SK-N-SH treated with all-trans-retinoic acid at 6 μM for 48 hours (cell line): ENCODE measurements around the gene CELF4.

ENCODE experiments used
- ATAC-seq: fragments of 200-7000 bp; cut with Tn5 transposase; 3 replicates; pipeline ENCODE4 v1.9.1; 2020; ENCODE audit warnings: mild to moderate bottlenecking, moderate library complexity
- BACH2 ChIP-seq: fragments of 250-450 bp; sonication (Bioruptor Pico); IDR thresholded peaks from 2 replicates; pipeline ENCODE4 v1.9.0; 2021; ENCODE audit warnings: mild to moderate bottlenecking, borderline replicate concordance
- ESRRG ChIP-seq: fragments of 250-450 bp; sonication (Bioruptor Pico); IDR thresholded peaks from 2 replicates; pipeline ENCODE4 v1.6.1; 2021; ENCODE audit warnings: mild to moderate bottlenecking
- GLIS3 ChIP-seq: fragments of 250-450 bp; sonication (Bioruptor Pico); IDR thresholded peaks from 2 replicates; pipeline ENCODE4 v1.5.0; 2020; ENCODE audit warnings: mild to moderate bottlenecking, moderate library complexity
- ISL1 ChIP-seq: fragments of 250-450 bp; sonication (Bioruptor Pico); IDR thresholded peaks from 2 replicates; pipeline ENCODE4 v2.1.2; 2022; ENCODE audit warnings: mild to moderate bottlenecking, moderate library complexity
- RARB ChIP-seq: fragments of 250-450 bp; sonication (Bioruptor Pico); IDR thresholded peaks from 2 replicates; pipeline ENCODE4 v1.8.0; 2021; ENCODE audit warnings: mild to moderate bottlenecking, moderate library complexity
- SNAI2 ChIP-seq: fragments of 250-450 bp; sonication (Bioruptor Pico); IDR thresholded peaks from 2 replicates; pipeline ENCODE4 v1.5.0; 2020; ENCODE audit warnings: mild to moderate bottlenecking, moderate library complexity
- TCF4 ChIP-seq: fragments of 250-450 bp; sonication (Bioruptor Pico); IDR thresholded peaks from 2 replicates; pipeline ENCODE4 v1.8.0; 2021; ENCODE audit warnings: mild to moderate bottlenecking, moderate library complexity, borderline replicate concordance
- TOX ChIP-seq: fragments of 250-450 bp; sonication (Bioruptor Pico); IDR thresholded peaks from 2 replicates; pipeline ENCODE4 v1.8.0; 2021; ENCODE audit warnings: mild to moderate bottlenecking, moderate library complexity, borderline replicate concordance
- ZFP30 ChIP-seq: fragments of 450-650 bp; formaldehyde crosslinking; IDR thresholded peaks from 2 replicates; pipeline ENCODE4 v1.5.0; 2022; ENCODE audit warnings: mild to moderate bottlenecking, moderate library complexity
- ZNF70 ChIP-seq: fragments of 450-650 bp; formaldehyde crosslinking; IDR thresholded peaks from 2 replicates; pipeline ENCODE4 v1.5.0; 2020; ENCODE audit warnings: mild to moderate bottlenecking, moderate library complexity
- TF ChIP-seq, protein P1 (sequence below): fragments of 250-450 bp; sonication (Bioruptor Pico); IDR thresholded peaks from 2 replicates; pipeline ENCODE4 v1.5.0; 2020; ENCODE audit warnings: mild to moderate bottlenecking, moderate library complexity
- TF ChIP-seq, protein P2 (sequence below): fragments of 250-450 bp; sonication (Bioruptor Pico); IDR thresholded peaks from 2 replicates; pipeline ENCODE4 v1.5.1; 2021; ENCODE audit warnings: mild to moderate bottlenecking, moderate library complexity
- TF ChIP-seq, protein P3 (sequence below): fragments of 250-450 bp; sonication (Bioruptor Pico); IDR thresholded peaks from 2 replicates; pipeline ENCODE4 v1.8.0; 2020; ENCODE audit warnings: mild to moderate bottlenecking, moderate library complexity, borderline replicate concordance
- TF ChIP-seq, protein P4 (sequence below): fragments of 250-450 bp; sonication (Bioruptor Pico); IDR thresholded peaks from 2 replicates; pipeline ENCODE4 v1.8.0; 2021; ENCODE audit warnings: low read depth, mild to moderate bottlenecking, moderate library complexity, borderline replicate concordance
- TF ChIP-seq, protein P5 (sequence below): fragments of 250-450 bp; sonication (Bioruptor Pico); IDR thresholded peaks from 2 replicates; pipeline ENCODE4 v1.5.1; 2020; ENCODE audit warnings: low read depth, mild to moderate bottlenecking, moderate library complexity

CELF4 gene

DNA sequence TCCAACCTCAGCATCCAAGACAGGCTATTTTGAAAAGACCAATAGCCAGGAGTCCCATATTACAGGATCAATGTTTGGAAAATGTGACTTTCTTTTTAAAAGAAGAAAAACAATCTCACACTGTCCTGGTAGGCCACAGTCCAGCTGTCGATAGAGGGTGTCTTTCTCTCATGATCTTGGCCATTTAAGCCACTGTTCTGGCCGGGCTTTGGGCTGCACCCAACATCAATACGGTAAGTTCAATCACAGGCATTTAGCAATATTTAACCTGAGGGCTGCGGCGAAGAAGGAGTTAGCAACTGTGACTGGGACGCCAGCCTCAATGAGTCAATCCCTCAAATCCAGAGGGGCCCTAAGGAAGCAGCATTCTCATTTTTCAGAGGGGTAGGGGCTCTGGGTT lies 69.0 kb downstream of the CELF4 start:
- TF ChIP-seq BACH2 (CRISPR knock-in tag) = no peak
- TF ChIP-seq, protein P1, sequence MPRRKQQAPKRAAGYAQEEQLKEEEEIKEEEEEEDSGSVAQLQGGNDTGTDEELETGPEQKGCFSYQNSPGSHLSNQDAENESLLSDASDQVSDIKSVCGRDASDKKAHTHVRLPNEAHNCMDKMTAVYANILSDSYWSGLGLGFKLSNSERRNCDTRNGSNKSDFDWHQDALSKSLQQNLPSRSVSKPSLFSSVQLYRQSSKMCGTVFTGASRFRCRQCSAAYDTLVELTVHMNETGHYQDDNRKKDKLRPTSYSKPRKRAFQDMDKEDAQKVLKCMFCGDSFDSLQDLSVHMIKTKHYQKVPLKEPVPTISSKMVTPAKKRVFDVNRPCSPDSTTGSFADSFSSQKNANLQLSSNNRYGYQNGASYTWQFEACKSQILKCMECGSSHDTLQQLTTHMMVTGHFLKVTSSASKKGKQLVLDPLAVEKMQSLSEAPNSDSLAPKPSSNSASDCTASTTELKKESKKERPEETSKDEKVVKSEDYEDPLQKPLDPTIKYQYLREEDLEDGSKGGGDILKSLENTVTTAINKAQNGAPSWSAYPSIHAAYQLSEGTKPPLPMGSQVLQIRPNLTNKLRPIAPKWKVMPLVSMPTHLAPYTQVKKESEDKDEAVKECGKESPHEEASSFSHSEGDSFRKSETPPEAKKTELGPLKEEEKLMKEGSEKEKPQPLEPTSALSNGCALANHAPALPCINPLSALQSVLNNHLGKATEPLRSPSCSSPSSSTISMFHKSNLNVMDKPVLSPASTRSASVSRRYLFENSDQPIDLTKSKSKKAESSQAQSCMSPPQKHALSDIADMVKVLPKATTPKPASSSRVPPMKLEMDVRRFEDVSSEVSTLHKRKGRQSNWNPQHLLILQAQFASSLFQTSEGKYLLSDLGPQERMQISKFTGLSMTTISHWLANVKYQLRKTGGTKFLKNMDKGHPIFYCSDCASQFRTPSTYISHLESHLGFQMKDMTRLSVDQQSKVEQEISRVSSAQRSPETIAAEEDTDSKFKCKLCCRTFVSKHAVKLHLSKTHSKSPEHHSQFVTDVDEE (CRISPR knock-in tag) = no peak
- TF ChIP-seq TCF4 = no peak
- TF ChIP-seq, protein P2, sequence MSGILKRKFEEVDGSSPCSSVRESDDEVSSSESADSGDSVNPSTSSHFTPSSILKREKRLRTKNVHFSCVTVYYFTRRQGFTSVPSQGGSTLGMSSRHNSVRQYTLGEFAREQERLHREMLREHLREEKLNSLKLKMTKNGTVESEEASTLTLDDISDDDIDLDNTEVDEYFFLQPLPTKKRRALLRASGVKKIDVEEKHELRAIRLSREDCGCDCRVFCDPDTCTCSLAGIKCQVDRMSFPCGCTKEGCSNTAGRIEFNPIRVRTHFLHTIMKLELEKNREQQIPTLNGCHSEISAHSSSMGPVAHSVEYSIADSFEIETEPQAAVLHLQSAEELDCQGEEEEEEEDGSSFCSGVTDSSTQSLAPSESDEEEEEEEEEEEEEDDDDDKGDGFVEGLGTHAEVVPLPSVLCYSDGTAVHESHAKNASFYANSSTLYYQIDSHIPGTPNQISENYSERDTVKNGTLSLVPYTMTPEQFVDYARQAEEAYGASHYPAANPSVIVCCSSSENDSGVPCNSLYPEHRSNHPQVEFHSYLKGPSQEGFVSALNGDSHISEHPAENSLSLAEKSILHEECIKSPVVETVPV (CRISPR knock-in tag) = no peak
- TF ChIP-seq ZFP30 (CRISPR knock-in tag) = no peak
- TF ChIP-seq, protein P3, sequence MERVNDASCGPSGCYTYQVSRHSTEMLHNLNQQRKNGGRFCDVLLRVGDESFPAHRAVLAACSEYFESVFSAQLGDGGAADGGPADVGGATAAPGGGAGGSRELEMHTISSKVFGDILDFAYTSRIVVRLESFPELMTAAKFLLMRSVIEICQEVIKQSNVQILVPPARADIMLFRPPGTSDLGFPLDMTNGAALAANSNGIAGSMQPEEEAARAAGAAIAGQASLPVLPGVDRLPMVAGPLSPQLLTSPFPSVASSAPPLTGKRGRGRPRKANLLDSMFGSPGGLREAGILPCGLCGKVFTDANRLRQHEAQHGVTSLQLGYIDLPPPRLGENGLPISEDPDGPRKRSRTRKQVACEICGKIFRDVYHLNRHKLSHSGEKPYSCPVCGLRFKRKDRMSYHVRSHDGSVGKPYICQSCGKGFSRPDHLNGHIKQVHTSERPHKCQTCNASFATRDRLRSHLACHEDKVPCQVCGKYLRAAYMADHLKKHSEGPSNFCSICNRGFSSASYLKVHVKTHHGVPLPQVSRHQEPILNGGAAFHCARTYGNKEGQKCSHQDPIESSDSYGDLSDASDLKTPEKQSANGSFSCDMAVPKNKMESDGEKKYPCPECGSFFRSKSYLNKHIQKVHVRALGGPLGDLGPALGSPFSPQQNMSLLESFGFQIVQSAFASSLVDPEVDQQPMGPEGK (CRISPR knock-in tag) = no peak
- TF ChIP-seq SNAI2 (CRISPR knock-in tag) = no peak
- TF ChIP-seq TOX (CRISPR knock-in tag) = no peak
- no peak for TF ChIP-seq RARB (CRISPR knock-in tag)
- ATAC-seq = no peak

DNA sequence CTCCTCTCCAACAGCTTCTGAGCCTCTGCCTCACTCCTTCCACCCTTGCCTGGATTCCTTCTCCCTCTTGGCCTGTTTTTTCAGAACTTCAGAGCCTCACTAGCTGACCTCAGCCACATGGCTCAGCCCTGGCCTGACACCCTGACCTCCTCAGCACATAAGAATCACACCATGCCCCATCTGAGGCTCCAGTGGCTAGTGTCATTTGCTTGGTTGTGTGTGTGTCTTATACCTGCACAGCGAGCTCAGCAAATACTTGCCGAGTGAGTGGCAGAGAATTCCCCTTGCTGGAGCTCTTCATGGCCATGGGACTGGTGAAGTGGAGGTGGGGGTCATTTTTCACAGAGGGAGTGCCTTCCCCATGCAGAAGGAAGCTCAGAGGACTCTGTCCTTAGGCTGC lies 70.2 kb downstream of the CELF4 start:
- ATAC-seq = no peak
- TF ChIP-seq, protein P2 (CRISPR knock-in tag) = no peak
- TF ChIP-seq ZFP30 (CRISPR knock-in tag) = no peak
- TF ChIP-seq, protein P1 (CRISPR knock-in tag) = no peak
- TF ChIP-seq SNAI2 (CRISPR knock-in tag) = no peak
- TF ChIP-seq ISL1 (CRISPR knock-in tag) = no peak
- no peak for TF ChIP-seq BACH2 (CRISPR knock-in tag)
- TF ChIP-seq RARB (CRISPR knock-in tag) = no peak
- TF ChIP-seq GLIS3 (CRISPR knock-in tag) = no peak
- TF ChIP-seq, protein P4, sequence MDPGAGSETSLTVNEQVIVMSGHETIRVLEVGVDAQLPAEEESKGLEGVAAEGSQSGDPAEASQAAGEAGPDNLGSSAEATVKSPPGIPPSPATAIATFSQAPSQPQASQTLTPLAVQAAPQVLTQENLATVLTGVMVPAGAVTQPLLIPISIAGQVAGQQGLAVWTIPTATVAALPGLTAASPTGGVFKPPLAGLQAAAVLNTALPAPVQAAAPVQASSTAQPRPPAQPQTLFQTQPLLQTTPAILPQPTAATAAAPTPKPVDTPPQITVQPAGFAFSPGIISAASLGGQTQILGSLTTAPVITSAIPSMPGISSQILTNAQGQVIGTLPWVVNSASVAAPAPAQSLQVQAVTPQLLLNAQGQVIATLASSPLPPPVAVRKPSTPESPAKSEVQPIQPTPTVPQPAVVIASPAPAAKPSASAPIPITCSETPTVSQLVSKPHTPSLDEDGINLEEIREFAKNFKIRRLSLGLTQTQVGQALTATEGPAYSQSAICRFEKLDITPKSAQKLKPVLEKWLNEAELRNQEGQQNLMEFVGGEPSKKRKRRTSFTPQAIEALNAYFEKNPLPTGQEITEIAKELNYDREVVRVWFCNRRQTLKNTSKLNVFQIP = no peak
- TF ChIP-seq, protein P5, sequence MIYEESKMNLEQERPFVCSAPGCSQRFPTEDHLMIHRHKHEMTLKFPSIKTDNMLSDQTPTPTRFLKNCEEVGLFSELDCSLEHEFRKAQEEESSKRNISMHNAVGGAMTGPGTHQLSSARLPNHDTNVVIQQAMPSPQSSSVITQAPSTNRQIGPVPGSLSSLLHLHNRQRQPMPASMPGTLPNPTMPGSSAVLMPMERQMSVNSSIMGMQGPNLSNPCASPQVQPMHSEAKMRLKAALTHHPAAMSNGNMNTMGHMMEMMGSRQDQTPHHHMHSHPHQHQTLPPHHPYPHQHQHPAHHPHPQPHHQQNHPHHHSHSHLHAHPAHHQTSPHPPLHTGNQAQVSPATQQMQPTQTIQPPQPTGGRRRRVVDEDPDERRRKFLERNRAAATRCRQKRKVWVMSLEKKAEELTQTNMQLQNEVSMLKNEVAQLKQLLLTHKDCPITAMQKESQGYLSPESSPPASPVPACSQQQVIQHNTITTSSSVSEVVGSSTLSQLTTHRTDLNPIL (CRISPR knock-in tag) = no peak
- no peak for TF ChIP-seq ZNF70 (CRISPR knock-in tag)
- no peak for TF ChIP-seq ESRRG
